CD4-positive, alpha-beta T cell (primary cell): ENCODE measurements around the gene POLR3F. TPM values are rescaled to one million over a fixed set of nuclear protein-coding genes. Genes with fewer than 3 reads are reported as not detected.
"Not testable (repeated sequence)": the region's sequence is repeated elsewhere in the genome, so short reads cannot be mapped to it uniquely, and the experiment has no call there.

Experiments used
- ATAC-seq: fragments of 200-7000 bp; cut with Tn5 transposase; one replicate; pipeline ENCODE4 v1.10.0; 2022; ENCODE audit warnings: mild to moderate bottlenecking; ENCODE audit not compliant: poor library complexity
- CTCF ChIA-PET: fragments of 350-600 bp; sonication (Branson Sonifier 250); formaldehyde crosslinking; loops from one replicate; lab custom pipeline; 2021; ENCODE audit warnings: antibody characterized with exemption, inconsistent platforms; lab: Charles Lee
- POLR2A ChIA-PET: fragments of 350-600 bp; sonication (Branson Sonifier 250); formaldehyde crosslinking; loops from one replicate; lab custom pipeline; 2021; ENCODE audit warnings: antibody characterized with exemption, inconsistent platforms; lab: Charles Lee
- DNase-seq, 14 experiments: peaks; one replicate each; pipeline ENCODE4 v3.0.0-alpha.2; 2013 to 2020; ENCODE audit warnings: mixed read lengths in 2 of 14
- H3K27ac ChIP-seq, 2 donors: one replicate each; pipeline versions ENCODE4 v1.5.1 to v1.7.0; 2013; ENCODE audit warnings: low read length in 2 of 2, low read depth in 1 of 2, mild to moderate bottlenecking in 1 of 2
- H3K27me3 ChIP-seq, 2 experiments: 1 replicate in 1 of 2; 2 replicates in 1 of 2; pipeline versions ENCODE4 v1.6.1 to v1.7.0; 2013; ENCODE audit warnings: low read length in 2 of 2, control low read depth in 1 of 2, mild to moderate bottlenecking in 1 of 2, moderate library complexity in 1 of 2; ENCODE audit not compliant: insufficient read depth in 2 of 2, control insufficient read depth in 1 of 2
- H3K36me3 ChIP-seq: one replicate; pipeline ENCODE4 v1.6.1; 2013; ENCODE audit warnings: low read length, control low read depth; ENCODE audit not compliant: insufficient read depth
- H3K4me1 ChIP-seq: one replicate; pipeline ENCODE4 v1.6.1; 2013; ENCODE audit warnings: low read length, control low read depth; ENCODE audit not compliant: insufficient read depth
- H3K4me3 ChIP-seq: one replicate; pipeline ENCODE4 v1.5.1; 2013; ENCODE audit warnings: mild to moderate bottlenecking, low read length, moderate library complexity
- H3K9me3 ChIP-seq, 2 experiments: 1 replicate in 1 of 2; 2 replicates in 1 of 2; pipeline versions ENCODE4 v1.6.1 to v1.7.0; 2013; ENCODE audit warnings: low read length in 2 of 2, mild to moderate bottlenecking in 2 of 2, control low read depth in 1 of 2, moderate library complexity in 1 of 2; ENCODE audit not compliant: control insufficient read depth in 1 of 2, insufficient read depth in 1 of 2
- H3K27ac Mint-ChIP-seq: one replicate; pipeline ENCODE4 v1.8.0; 2020; ENCODE audit warnings: mixed read lengths
- H3K27me3 Mint-ChIP-seq: one replicate; pipeline ENCODE4 v1.8.0; 2021; ENCODE audit warnings: mixed read lengths
- H3K36me3 Mint-ChIP-seq: one replicate; pipeline ENCODE4 v1.8.0; 2021; ENCODE audit warnings: low read depth, mixed read lengths
- H3K4me1 Mint-ChIP-seq: one replicate; pipeline ENCODE4 v1.8.0; 2021; ENCODE audit warnings: low read depth, mixed read lengths
- H3K4me3 Mint-ChIP-seq: one replicate; pipeline ENCODE4 v1.8.0; 2020; ENCODE audit warnings: mild to moderate bottlenecking, mixed read lengths
- H3K9me3 Mint-ChIP-seq: one replicate; pipeline ENCODE4 v1.8.0; 2020; ENCODE audit warnings: mixed read lengths
- CTCF ChIP-seq: fragments of 200-600 bp; IDR thresholded peaks from one replicate; pipeline ENCODE4 v1.8.0; 2022; ENCODE audit warnings: antibody characterized with exemption, mild to moderate bottlenecking
- intact Hi-C, 2 experiments: fragments of 100-400 bp; cut with DNase I in 1 of 2; cut with micrococcal nuclease in 1 of 2; formaldehyde crosslinking; loops; one replicate each; pipeline versions ENCODE4 v1.15.1 to v1.9.0; 2023 to 2025; cut with DNase I, micrococcal nuclease
- total RNA-seq, 174 experiments: library from RNA in 2 of 174; stranded (reverse) in 2 of 174; gene quantifications; one replicate each; pipeline ENCODE4 v1.2.3 and lab custom pipeline; 2021 to 2026

The POLR3F gene
- total RNA-seq, 2 experiments from 2014 or later = 7.9 to 8.8 TPM

DNA sequence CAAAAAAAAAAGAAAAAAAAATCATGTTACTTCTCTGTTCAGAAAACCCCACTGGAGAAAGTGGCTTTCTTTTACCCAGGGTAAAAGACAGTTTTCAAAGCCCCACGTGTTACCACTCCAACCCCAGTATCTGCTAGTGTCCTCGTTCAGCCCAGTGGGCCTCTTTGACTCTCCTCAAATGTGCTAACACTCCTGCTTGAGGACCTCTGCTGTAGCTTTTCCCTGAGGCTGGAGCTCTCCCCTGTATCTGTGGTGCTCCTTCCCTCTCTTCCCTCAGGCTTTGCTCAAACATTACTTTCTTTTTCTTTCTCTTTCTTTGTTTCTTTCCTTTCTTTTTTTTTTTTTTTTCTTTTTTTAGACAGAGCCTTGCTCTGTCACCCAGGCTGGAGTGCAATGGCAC, 55.9 kb downstream of the POLR3F start:
- no peaks in the 10 kb centered on the region for H3K9me3 ChIP-seq
- POLR2A ChIA-PET = no interaction called here
- no peak overlapping the region for H3K27ac ChIP-seq
- H3K36me3 ChIP-seq = peaks cover 60% of the 10 kb centered on the region
- Mint-ChIP-seq H3K27me3 (no peaks in the 10 kb centered on the region), H3K36me3 (peaks cover 41% of the 10 kb centered on the region), H3K4me3 (no peak overlapping the region), H3K27ac (no peak overlapping the region), H3K9me3 (no peaks in the 10 kb centered on the region), H3K4me1 (no peaks in the 10 kb centered on the region)
- ATAC-seq (no peak), DNase-seq (no peak)
- intact Hi-C loops = no loop called here
- no peaks in the 10 kb centered on the region for H3K4me1 ChIP-seq
- no peak for TF ChIP-seq CTCF
- H3K4me3 ChIP-seq = no peak overlapping the region
- CTCF ChIA-PET = no interaction called here
- no peaks in the 10 kb centered on the region for H3K27me3 ChIP-seq

DNA sequence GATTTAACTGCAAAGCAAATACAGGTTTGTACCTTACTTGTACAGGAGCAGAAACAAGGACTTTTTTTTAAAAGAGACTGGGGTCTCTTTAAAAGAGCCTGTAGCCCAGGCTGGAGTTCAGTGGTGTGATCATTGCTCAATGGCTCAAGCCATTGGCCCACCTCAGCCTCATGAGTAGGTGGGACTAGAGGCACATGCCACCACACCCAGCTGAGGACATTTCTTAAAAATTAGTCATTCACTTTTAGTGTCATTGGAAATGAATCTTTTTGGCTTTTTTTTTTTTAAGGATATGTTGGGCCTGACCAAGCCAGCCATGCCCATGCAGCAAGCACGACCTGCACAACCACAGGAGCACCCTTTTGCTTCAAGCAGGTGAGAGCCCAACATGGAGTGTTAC, 57.5 kb downstream of the POLR3F start:
- H3K4me1 Mint-ChIP-seq = no peaks in the 10 kb centered on the region
- peaks cover 76% of the 10 kb centered on the region for H3K36me3 ChIP-seq
- no peak overlapping the region for H3K27ac Mint-ChIP-seq
- DNase-seq (no peak), ATAC-seq (no peak)
- no peaks in the 10 kb centered on the region for H3K9me3 Mint-ChIP-seq
- intact Hi-C loops = loop anchor here in 1 of 2 experiments (5.0 kb wide), 1 partner anchor 112 kb away; no protein-coding TSS in a partner anchor
- H3K27me3 Mint-ChIP-seq = no peaks in the 10 kb centered on the region
- no peaks in the 10 kb centered on the region for H3K9me3 ChIP-seq
- H3K36me3 Mint-ChIP-seq = peaks cover 57% of the 10 kb centered on the region
- TF ChIP-seq CTCF = no peak
- no peak overlapping the region for H3K4me3 Mint-ChIP-seq
- CTCF ChIA-PET = no interaction called here
- H3K27me3 ChIP-seq = no peaks in the 10 kb centered on the region
- POLR2A ChIA-PET = no interaction called here
- no peak overlapping the region for H3K4me3 ChIP-seq
- H3K27ac ChIP-seq = no peak overlapping the region
- H3K4me1 ChIP-seq = no peaks in the 10 kb centered on the region

DNA sequence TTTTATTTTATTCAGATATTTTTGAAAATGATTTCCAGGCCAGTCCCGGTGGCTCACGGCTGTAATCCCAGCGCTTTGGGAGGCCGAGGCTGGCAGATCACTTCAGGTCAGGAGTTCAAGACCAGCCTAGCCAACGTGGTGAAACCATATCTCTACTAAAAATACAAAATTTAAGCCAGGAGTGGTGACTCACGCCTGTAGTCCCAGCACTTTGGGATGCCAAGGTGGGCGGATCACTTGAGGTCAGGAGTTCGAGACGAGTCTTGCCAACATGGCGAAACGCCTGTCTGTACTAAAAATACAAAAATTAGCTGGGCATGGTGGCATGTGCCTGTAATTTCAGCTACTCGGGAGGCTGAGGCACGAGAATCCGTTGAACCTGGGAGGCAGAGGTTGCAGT, 59.6 kb downstream of the POLR3F start:
- POLR2A ChIA-PET, H3K27me3 ChIP-seq, H3K27ac ChIP-seq, H3K4me1 Mint-ChIP-seq, H3K4me3 Mint-ChIP-seq, DNase-seq, H3K4me3 ChIP-seq, H3K9me3 ChIP-seq, H3K27ac Mint-ChIP-seq, H3K27me3 Mint-ChIP-seq, CTCF ChIA-PET, H3K9me3 Mint-ChIP-seq, H3K4me1 ChIP-seq, ATAC-seq: not testable (repeated sequence)
- intact Hi-C loops = loop anchor here in 1 of 2 experiments (5.0 kb wide), 1 partner anchor 114 kb away; no protein-coding TSS in a partner anchor
- H3K36me3 ChIP-seq = peaks cover 80% of the 10 kb centered on the region
- peaks cover 75% of the 10 kb centered on the region for H3K36me3 Mint-ChIP-seq

DNA sequence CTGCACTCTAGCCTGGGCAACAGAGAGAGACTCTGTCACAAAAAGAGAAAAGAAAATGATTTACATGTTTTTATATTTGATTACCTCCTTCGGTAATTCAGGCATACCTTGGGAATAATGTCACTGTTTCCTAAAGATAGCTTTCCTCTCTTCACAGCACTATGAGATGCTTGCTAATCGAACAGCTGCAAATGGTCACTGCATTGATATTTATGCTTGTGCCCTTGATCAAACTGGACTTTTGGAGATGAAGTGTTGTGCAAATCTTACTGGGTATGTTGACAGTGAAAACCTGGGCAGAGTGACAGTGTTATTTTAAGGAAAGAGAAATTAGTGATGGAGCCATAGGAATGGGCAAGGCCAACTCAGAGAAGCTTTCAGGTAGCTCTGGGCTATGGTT, 60.1 kb downstream of the POLR3F start:
- no peak overlapping the region for H3K27ac Mint-ChIP-seq
- H3K4me3 Mint-ChIP-seq = no peak overlapping the region
- H3K9me3 Mint-ChIP-seq = no peaks in the 10 kb centered on the region

More for the DNA sequence above, 60.1 kb downstream of the POLR3F start:
- intact Hi-C loops = loop anchor here in 1 of 2 experiments (5.0 kb wide), 1 partner anchor 115 kb away; no protein-coding TSS in a partner anchor
- no peak overlapping the region for H3K27ac ChIP-seq
- Mint-ChIP-seq H3K27me3 (no peaks in the 10 kb centered on the region), H3K36me3 (peaks cover 80% of the 10 kb centered on the region), H3K4me1 (no peaks in the 10 kb centered on the region)
- no peaks in the 10 kb centered on the region for H3K4me1 ChIP-seq
- H3K36me3 ChIP-seq = peaks cover 86% of the 10 kb centered on the region
- H3K27me3 ChIP-seq = no peaks in the 10 kb centered on the region
- POLR2A ChIA-PET = no interaction called here
- no peak for TF ChIP-seq CTCF
- DNase-seq = no peak
- no peaks in the 10 kb centered on the region for H3K9me3 ChIP-seq
- no peak overlapping the region for H3K4me3 ChIP-seq
- ATAC-seq = no peak
- CTCF ChIA-PET = no interaction called here
